ENCODE data around the gene TMEM115. TPM values are rescaled to one million over a fixed set of nuclear protein-coding genes. Genes with fewer than 3 reads are reported as not detected.

The TMEM115 gene
- total RNA-seq, 4 donors from 2014 or later: 30.5 to 44.5 (median 41.2) TPM

DNA sequence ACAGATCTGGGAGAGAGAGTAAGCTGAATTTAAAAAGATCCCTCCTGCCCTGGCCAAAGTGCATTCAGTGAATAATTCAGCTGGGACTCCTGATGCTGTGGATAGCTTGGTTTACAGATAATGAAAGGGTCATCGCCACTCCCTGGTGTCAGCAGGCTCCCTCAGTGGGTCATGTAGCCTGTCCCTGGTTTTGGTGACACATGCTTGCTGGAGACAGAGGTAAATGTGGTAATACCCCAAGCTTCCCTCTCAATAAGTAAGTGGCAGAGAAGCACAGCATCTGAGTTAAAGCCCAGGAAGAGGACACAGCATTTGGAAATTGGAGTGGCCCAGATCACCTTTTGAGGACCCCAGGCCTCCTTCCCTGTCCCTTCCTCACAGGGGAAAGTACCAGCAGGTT lies 1.8 kb downstream of the TMEM115 start:
- TF ChIP-seq, protein P1, sequence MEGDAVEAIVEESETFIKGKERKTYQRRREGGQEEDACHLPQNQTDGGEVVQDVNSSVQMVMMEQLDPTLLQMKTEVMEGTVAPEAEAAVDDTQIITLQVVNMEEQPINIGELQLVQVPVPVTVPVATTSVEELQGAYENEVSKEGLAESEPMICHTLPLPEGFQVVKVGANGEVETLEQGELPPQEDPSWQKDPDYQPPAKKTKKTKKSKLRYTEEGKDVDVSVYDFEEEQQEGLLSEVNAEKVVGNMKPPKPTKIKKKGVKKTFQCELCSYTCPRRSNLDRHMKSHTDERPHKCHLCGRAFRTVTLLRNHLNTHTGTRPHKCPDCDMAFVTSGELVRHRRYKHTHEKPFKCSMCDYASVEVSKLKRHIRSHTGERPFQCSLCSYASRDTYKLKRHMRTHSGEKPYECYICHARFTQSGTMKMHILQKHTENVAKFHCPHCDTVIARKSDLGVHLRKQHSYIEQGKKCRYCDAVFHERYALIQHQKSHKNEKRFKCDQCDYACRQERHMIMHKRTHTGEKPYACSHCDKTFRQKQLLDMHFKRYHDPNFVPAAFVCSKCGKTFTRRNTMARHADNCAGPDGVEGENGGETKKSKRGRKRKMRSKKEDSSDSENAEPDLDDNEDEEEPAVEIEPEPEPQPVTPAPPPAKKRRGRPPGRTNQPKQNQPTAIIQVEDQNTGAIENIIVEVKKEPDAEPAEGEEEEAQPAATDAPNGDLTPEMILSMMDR (IDR thresholded peaks at IDR 0.05; ENCODE audit: low read depth): no peak

DNA sequence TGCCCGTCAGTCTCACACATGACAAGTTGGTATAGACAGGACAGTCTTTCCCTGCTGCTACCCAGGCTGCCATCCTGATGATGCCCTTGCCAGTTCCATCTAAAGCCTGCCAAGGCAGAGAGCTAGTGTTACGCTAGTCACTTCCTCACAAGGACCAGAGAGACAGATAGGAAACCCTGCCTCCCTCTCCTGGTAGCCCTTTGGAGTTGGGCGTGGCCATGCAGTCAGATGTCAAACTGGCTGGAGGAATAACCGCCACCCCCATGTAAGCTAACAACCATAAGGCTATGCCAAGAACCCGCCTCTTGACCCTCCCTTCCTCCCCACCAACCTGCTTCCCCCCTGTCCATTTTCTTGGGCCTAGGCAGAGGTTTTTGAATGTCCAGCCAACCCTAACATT lies 2.8 kb downstream of the TMEM115 start:
- TF ChIP-seq, protein P1 (IDR thresholded peaks at IDR 0.05; ENCODE audit: low read depth): no peak

DNA sequence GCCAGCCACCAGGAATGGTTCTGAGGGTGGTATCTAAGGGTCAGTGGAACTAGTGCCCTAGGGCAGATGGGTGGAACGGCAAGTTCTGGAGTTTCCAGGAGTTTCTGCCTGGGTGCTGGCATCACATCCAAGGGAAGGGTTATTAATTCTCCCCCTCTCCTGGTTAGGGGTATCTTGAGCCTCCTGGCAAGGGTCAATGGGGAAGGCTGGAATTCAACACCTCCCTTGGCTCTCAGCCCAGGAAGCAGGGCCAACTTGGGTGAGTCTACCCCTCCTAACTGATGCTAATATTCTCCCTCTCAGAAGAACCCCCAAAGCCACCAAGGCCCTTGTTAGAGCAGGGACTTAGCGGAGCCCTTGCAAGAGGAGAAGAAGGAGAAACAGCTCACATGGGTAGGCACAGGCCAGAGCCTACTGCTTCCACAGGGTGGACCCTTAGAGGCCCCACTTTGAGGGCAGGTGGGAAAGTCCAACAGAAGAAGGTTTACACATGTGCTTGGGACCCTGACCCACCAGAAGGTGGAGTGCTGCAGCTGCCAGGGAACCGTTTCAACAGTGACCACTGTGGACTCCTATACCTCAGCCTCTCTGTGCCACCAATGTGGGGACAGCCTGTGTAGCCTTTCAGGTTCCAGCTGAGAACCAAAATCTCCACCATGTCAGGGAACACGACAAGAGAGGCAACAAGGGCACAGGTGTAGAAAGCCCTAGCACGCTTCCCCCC lies 3.3 kb downstream of the TMEM115 start:
- TF ChIP-seq, protein P1 (IDR thresholded peaks at IDR 0.05; ENCODE audit: low read depth): no peak

DNA sequence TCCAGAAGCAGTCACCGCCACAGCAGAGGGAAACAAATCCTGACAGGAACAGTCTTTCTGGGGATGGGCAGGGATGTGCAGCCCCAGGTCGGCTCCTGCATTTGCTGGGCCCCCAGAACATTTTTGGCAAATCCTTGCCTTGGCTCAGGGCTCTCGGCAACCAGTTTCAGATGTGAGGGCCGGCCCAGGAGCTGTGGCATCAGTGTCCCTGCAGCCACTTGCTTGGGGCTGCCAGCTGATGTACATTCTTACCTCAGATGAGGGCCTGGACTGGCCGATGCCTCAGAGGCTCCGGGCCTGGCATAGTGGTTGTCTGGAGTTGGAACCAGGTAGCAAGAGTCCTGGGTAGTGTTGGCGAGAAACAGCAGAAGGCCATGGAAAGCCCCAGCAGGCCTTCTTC lies 4.5 kb downstream of the TMEM115 start:
- TF ChIP-seq, protein P1 (IDR thresholded peaks at IDR 0.05; ENCODE audit: low read depth): no peak

DNA sequence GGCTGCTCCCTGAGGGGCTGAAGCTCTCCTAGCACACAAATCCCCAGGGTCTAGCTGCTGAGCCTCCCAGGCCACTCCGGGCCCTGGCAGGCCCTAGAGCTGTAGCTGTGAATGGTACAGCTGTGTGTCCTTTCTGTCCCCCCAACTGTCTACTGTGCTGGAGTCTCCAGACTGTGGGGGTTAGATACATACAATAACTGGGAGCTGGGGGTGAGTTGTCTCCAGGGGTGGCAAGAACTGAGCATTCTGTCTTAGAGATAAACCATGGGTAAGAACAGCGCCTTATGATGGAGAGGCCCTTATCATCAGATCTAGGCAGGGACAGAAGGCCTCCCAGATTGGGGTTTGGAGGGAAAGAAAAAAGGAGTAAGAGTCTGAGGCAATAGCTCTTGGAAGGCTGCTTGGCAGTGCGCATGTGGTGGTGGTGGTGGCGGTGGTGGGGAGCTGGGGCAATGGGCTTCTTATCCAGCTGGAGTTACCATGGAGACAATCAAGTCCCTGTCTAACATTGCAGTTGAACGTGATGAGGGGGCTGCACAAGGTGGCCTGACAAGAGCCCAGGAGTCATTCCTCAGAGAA lies 5.0 kb downstream of the TMEM115 start:
- TF ChIP-seq, protein P1 (IDR thresholded peaks at IDR 0.05; ENCODE audit: low read depth): no peak

DNA sequence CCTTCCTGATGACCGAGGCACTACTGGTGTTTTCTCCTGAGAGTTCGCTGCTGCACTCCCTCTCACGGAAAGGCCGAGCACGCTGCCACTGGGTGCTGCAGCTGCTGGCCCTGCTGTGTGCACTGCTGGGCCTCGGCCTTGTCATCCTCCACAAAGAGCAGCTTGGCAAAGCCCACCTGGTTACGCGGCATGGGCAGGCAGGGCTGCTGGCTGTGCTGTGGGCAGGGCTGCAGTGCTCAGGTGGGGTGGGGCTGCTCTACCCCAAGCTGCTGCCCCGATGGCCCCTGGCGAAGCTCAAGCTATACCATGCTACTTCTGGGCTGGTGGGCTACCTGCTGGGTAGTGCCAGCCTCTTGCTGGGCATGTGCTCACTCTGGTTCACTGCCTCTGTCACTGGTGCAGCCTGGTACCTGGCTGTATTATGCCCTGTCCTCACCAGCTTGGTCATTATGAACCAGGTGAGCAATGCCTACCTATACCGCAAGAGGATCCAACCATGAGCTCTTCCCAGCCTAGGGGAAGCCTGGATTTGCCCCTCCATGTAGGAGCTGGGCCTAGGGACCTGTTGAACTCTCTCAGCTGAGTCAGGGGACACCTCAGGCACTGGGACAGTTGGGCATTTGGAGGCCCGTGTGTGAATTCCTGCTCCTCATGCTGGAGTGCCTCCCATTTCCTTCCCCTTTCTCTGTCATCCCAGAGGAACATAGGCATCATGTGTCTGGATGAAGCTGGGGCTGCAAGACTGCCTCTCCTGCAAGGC lies 5.9 kb downstream of the TMEM115 start:
- TF ChIP-seq, protein P1 (IDR thresholded peaks at IDR 0.05; ENCODE audit: low read depth): no peak

DNA sequence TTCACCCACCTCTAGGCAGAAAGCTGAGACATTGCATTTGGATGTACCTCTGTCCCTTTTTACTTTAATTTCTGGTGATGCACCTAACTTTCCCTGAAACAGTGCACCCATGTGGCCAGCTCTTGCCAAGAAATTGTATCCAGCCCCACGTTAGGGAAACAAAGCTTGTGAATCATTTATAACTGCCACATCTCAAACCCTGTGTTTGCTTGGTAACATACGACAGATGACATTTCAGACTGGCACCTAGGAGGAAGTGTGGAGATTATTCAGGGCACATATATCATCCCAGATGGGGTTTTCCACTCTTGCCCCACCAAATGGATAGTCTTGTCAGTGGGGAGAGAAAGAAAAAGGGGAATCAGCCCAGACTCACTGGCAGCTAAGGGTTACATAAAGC lies 6.5 kb downstream of the TMEM115 start:
- TF ChIP-seq, protein P1 (IDR thresholded peaks at IDR 0.05; ENCODE audit: low read depth): no peak

Data from subcutaneous adipose tissue (tissue), 4 donors.